Glomerular visceral epithelial cell (primary cell): ENCODE results near the gene CTSW.
A peak's percentile ranks its signal among the peaks of the same experiment; 100 is the strongest.

Experiments used
- DNase-seq: peaks from one replicate; pipeline ENCODE4 v3.0.0-alpha.2; 2016; ENCODE audit errors: extremely low spot score

CTSW gene

DNA sequence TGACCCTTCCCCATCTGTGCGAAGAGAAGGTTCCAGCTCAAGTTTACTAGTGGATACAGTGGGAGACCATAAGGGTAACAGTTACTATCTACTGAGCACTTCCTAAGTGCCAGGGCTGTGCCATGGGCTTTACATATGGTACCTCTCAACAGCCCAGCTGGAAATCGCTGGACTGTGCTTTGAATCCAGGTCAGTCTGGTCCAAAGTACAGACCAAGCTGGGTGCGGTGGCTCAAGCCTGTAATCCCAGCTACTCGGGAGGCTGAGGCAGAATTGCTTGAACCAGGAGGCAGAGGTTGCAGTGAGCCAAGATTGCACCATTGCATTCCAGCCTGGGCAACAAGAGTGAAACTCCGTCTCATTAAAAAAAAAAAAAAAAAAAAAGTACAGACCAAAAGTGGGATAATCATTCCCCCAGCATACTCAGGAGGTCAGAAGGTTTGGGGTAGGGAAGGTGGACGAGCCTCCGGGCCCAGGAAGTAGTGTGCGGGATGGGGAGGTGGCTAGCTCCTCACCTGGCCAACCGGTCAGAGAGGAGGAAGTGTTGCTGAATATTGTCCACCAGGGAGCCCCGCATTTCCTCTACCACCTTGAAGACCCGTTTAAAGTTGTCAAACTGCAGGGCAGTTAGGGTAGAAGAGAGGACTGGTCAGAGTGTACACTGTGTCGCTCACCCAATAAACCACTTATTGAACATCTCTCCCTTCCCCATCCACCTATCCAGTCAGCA, 6.3 kb downstream of the CTSW start:
- no peak for DNase-seq

GRCh38 chr11:65886826-65887722, 7.4 kb downstream of the CTSW start:
- DNase-seq: no peak

DNA sequence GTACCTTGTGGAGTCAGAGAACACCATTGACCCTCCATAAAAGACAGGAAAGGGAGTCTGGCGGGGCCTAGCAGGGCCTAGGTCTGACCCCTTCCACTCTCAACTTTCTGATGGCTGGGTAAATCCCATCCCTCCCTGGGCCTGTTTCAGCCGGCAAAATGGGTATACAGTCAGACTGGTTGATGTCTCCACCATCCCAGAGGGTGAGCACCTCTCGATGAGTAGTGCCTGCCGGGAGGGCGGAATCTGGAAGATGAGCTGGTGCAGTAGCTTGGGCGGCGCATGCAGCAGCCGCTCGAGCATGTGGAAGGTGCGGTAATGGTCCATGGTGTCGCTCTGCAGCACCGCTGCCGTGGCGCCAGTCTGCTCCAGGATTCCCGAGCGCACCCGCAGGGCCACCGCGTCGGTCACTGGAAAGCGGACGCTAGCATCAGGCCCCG, 8.1 kb downstream of the CTSW start:
- no peak for DNase-seq

- DNase-seq: peak; percentile 97
Measured at GRCh38 chr11:65888163-65888814, 8.7 kb downstream of the CTSW start, which contains the start of gene FIBP. TSS of gene FIBP (minus strand) at chr11:65888471. CDS start at chr11:65888418, 53 bp downstream.

GRCh38 chr11:65890324-65891218, 10.9 kb downstream of the CTSW start, which contains the start of gene CCDC85B:
TSS of gene CCDC85B (plus strand) at chr11:65890673. CDS start at chr11:65890784, 111 bp downstream.
- peak; percentile 97 for DNase-seq

DNA sequence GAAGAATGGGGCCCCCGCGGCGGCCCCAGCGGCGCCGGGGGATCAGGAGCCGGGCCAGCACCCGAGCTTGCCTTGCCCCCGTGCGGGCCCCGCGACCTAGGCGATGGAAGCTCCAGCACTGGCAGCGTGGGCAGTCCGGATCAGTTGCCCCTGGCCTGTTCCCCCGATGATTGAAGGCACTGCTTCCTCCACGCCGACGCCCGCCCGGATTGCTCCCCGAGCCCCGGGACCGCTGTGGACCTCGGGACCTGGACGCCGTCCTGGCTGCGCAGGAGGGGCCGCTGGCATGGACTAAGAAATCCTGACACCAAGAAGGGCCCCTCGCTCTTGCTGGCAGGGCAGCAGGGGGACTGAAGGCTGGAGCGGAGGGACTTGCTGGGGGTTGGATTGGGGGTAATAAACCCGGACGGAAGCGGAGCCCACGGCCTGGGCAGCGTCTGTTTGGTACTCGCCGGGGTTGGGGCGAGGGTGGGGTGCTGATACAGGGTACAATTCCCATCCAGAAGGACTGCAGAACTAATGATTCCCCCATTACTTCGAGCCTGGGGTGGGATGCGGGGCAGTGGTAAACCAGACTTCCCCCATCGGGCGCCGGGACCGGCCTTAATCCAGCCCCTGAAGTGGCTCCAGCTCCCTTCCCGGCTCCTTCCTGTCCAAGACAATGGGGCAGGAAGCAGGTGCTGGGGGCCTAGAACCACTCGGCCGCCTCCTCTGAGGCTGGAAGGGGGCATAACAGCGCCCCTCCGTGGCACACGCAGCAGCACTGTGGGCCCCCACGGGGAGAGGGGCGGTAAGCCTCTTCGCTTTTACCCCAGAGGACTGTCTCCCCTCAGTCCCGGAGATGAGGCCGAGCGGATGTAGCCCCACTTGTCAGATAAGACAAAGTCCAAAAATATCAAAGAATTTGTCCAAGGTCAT, 11.8 kb downstream of the CTSW start:
- peak; percentile 52 for DNase-seq

- DNase-seq: peak; percentile 33
Measured at GRCh38 chr11:65892137-65892540, 12.5 kb downstream of the CTSW start.

- no peak for DNase-seq
Measured at GRCh38 chr11:65892661-65893317, 13.2 kb downstream of the CTSW start.

GRCh38 chr11:65894034-65894591, 14.5 kb downstream of the CTSW start:
- DNase-seq: no peak

DNA sequence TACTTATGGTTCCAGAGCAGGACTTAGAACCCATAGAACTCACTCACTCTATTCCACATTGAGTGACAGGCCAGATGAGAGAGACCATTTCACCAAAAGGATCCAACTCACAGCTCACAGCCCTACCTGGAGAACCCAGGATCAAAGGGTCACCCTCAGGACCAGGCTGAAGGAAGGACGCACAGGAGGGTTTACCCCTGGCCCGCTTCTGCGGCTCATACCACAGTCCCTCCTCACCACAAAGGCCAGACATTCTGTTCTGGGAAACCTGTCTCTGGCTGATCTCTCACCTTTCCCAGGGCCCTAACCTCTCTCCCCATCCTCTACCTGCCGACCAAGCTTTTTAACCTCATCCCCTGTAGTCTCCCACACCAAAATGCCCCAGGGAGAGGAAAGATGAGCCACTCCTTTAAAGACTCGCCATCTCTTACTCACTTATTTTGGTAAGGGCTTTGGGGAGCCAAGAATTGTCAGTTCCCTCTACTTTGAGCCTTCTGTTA, 15.9 kb downstream of the CTSW start:
- no peak for DNase-seq

GRCh38 chr11:65896034-65896999, 16.7 kb downstream of the CTSW start:
- no peak for DNase-seq

GRCh38 chr11:65897020-65897471, 17.4 kb downstream of the CTSW start:
- no peak for DNase-seq

DNA sequence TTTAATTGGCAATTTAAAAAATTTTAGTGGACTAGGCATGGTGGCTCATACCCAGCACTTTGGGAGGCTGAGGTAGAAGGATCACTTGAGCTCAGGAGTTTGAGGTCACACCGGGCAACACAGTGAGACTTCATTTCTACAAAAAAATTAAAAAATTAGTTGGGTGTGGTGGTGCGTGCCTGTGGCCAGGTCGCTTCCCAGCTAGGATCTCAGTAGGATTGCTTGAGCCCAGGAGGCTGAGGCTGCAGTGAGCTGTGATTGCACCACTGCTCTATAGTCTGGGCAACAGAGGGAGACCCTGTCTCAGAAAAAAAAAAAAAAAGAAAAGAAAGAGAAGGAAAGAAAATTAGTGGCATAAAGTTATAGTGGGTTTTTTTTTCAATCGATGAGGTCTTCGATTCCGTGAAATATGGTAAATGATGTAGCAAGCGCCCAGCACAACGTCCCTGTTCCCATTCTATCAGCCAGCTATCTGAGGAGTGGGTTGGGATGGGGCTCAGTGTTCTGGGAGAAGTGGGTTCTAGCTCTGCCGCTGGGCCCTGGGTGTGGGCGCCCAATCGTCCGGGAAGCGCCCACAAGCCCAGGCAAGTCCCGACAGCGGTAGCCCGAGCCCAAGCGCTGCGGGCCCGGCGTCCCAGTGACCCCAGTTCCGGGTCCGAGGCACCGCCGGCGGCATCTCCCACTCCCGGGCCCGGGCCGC, 19.2 kb downstream of the CTSW start:
- no peak for DNase-seq

DNA sequence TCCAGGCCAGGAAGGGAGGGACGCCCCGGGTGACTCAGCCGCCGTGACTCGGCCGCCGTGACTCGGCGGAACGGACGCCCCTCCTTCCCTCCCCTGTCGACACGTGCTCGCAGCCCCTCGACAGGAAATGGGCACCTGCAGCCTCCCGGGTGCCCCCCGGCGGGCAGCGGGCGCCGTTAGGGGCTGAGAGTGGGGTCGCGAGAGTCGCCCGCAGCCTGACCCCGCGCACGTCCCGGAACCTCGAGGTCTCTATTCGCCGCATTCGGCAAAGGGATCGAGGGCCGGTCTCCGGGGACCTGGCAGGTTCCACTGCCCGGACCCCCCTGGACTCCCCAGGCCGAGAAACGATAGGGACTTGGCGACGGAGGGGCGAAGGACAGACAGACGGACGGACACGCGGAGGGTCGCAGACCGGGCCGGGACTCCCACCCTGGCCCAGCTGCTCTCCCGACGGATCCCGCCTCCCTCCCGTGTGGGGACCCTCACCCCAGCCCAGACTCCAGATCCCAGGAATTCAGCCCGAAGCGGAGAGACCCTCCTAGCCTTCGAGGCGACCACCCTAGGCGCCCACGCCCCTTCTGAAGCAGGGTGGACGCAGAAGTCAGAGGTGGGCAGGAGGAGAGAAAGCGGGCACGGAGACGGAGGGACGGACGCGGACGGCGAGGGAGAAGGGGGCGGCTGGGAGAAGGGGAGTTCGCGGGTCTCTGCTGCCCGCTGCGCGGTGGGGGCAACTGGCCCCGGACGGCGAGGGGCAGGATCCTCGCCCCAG, 19.9 kb downstream of the CTSW start:
- peak; percentile 86 for DNase-seq

- peak; percentile 97 for DNase-seq
Measured at GRCh38 chr11:65900125-65900898, 20.7 kb downstream of the CTSW start, which contains the start of gene FOSL1. TSS of gene FOSL1 (minus strand) at chr11:65900388. CDS start at chr11:65900339, 49 bp downstream.

- no peak for DNase-seq
Measured at GRCh38 chr11:65900899-65901180, 21.2 kb downstream of the CTSW start.
